HepG2 (cell line): ENCODE data around the gene ADAMTSL4. TPM values are rescaled to one million over a fixed set of nuclear protein-coding genes. Genes with fewer than 3 reads are reported as not detected.

Experiments
- FOSL1 ChIP-seq: sonication (generic); formaldehyde crosslinking; IDR thresholded peaks from 2 replicates; pipeline ENCODE4 v1.9.0; 2021; ENCODE audit warnings: missing genetic modification reagents, borderline replicate concordance
- HCFC1 ChIP-seq: fragments of 150-350 bp; IDR thresholded peaks from 2 replicates; pipeline ENCODE4 v1.6.1; 2014; ENCODE audit warnings: low read depth, low read length
- HMG20B ChIP-seq: conservative IDR thresholded peaks from 2 replicates; pipeline ENCODE4 v1.6.1; 2016; ENCODE audit warnings: missing genetic modification reagents, missing compliant biosample characterization
- HNRNPH1 ChIP-seq: fragments of 200-400 bp; formaldehyde crosslinking; optimal IDR thresholded peaks from 2 replicates; pipeline ENCODE3; 2017; ENCODE audit warnings: mild to moderate bottlenecking, low read depth, low read length
- MED13 ChIP-seq: sonication (generic); formaldehyde crosslinking; IDR thresholded peaks from 2 replicates; pipeline ENCODE4 v1.5.0; 2020; ENCODE audit warnings: missing genetic modification reagents
- NCOA5 ChIP-seq: sonication (generic); formaldehyde crosslinking; IDR thresholded peaks from 2 replicates; pipeline ENCODE4 v1.4.0; 2020; ENCODE audit warnings: missing genetic modification reagents
- RXRA ChIP-seq: sonication (generic); formaldehyde crosslinking; IDR thresholded peaks from 2 replicates; pipeline ENCODE4 v1.5.1; 2020; ENCODE audit warnings: missing genetic modification reagents
- SRSF1 ChIP-seq: fragments of 200-400 bp; formaldehyde crosslinking; optimal IDR thresholded peaks from 2 replicates; pipeline ENCODE3; 2017; ENCODE audit warnings: mild to moderate bottlenecking, low read depth, low read length, moderate library complexity
- ZBTB3 ChIP-seq: sonication (generic); formaldehyde crosslinking; IDR thresholded peaks from 2 replicates; pipeline ENCODE4 v1.4.0; 2020; ENCODE audit warnings: low read depth, mild to moderate bottlenecking, moderate library complexity, missing genetic modification reagents, borderline replicate concordance
- ZKSCAN5 ChIP-seq: sonication (generic); formaldehyde crosslinking; IDR thresholded peaks from 2 replicates; pipeline ENCODE4 v1.5.1; 2020; ENCODE audit warnings: mild to moderate bottlenecking, missing genetic modification reagents
- ZNF160 ChIP-seq: sonication (generic); formaldehyde crosslinking; IDR thresholded peaks from 2 replicates; pipeline ENCODE4 v1.8.0; 2022; ENCODE audit warnings: mild to moderate bottlenecking, inconsistent platforms, missing genetic modification reagents
- ZNF17 ChIP-seq: sonication (generic); formaldehyde crosslinking; IDR thresholded peaks from 2 replicates; pipeline ENCODE4 v1.5.0; 2020; ENCODE audit warnings: mild to moderate bottlenecking, missing genetic modification reagents
- ZNF180 ChIP-seq: sonication (generic); formaldehyde crosslinking; IDR thresholded peaks from 2 replicates; pipeline ENCODE4 v1.4.0; 2020; ENCODE audit warnings: low read depth, missing genetic modification reagents, borderline replicate concordance
- ZNF564 ChIP-seq: sonication (generic); formaldehyde crosslinking; IDR thresholded peaks from 2 replicates; pipeline ENCODE4 v1.8.1; 2023; ENCODE audit warnings: mild to moderate bottlenecking, missing genetic modification reagents
- ZNF577 ChIP-seq: sonication (generic); formaldehyde crosslinking; IDR thresholded peaks from 2 replicates; pipeline ENCODE4 v1.4.0; 2020; ENCODE audit warnings: mild to moderate bottlenecking, low read depth, missing genetic modification reagents, borderline replicate concordance
- polyA plus RNA-seq, 8 experiments: library from polyadenylated mRNA; depleted of rRNA in 3 of 8; stranded (reverse) in 7 of 8; unstranded in 1 of 8; fragments of >200 nt; fragmentation: Illumina TruSeq in 4 of 8; extraction: Trizol in 4 of 8; gene quantifications; 2 replicates each; pipeline versions ENCODE4 v1.2.1 to v1.2.3, GENCODE V29; 2011 to 2016; ENCODE audit warnings: low read depth in 4 of 8, missing spikeins in 1 of 8, mixed read lengths in 1 of 8; ENCODE audit not compliant: insufficient read depth in 1 of 8
- total RNA-seq, 5 experiments: library from RNA; depleted of rRNA; stranded (reverse); fragments of >200 nt; fragmentation: Illumina TruSeq; extraction: Trizol; gene quantifications; 2 replicates each; pipeline ENCODE4 v1.2.3, GENCODE V29; 2016; ENCODE audit warnings: low read depth in 1 of 5
- TF ChIP-seq, protein P1 (sequence below), 2 experiments: sonication (generic) in 1 of 2; formaldehyde crosslinking in 1 of 2; IDR thresholded peaks; 2 replicates each; pipeline versions ENCODE4 v1.6.1 to v1.9.0; 2014 to 2022; ENCODE audit warnings: antibody characterized with exemption in 1 of 2, borderline replicate concordance in 1 of 2, inconsistent platforms in 1 of 2, low read depth in 1 of 2, missing genetic modification reagents in 1 of 2
- TF ChIP-seq, protein P2 (sequence below): sonication (generic); formaldehyde crosslinking; IDR thresholded peaks from 2 replicates; pipeline ENCODE4 v1.4.0; 2020; ENCODE audit warnings: missing genetic modification reagents
- TF ChIP-seq, protein P3 (sequence below): IDR thresholded peaks from 2 replicates; pipeline ENCODE4 v1.6.1; 2016; ENCODE audit warnings: low read depth, borderline replicate concordance
- TF ChIP-seq, protein P4 (sequence below): sonication (generic); formaldehyde crosslinking; IDR thresholded peaks from 2 replicates; pipeline ENCODE4 v1.5.0; 2020; ENCODE audit warnings: mild to moderate bottlenecking, missing genetic modification reagents, moderate library complexity

ADAMTSL4 gene
- total and polyA plus RNA-seq, 2 of the 13 experiments (the other 11 are each of a cell fraction or from before 2014, with no cell fraction given): 3.9 to 16.4 TPM

DNA sequence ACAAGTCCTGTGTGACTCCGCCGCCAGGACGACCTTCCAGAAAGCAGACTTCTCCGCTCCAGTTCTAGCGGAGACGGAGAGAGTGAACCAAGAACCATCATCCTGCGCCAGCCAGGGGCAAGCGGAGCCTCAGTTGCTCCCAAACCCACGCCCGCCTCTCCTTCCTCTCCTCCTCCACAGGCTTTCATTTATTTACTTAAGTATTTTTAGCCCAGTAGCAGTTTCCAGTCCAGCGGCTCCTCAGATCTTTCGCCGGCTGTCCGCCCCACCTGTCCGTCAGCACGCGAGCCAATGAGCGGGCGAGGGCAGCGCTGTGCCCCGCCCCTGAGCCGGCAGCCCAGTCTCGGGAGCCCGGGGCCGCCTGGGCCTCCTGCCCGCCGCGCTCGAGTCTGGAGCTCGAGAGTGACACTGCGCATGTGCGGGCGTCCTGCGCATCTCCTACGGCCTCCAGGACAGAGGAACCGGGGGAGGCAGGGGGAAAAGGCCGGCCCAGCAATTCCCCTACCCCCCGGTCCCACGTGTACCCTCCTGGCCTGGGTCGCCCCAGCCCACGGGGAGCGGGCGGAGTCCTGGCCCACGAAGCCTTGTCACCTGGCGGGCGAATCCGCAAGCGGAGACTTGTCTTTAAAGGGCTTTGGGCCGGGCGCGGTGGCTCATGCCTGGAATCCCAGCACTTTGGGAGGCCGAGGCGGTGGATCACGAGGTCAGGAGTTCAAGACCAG, 33.7 kb upstream of the ADAMTSL4 start, which contains the start of gene FALEC (continued):
- TF ChIP-seq, protein P1, sequence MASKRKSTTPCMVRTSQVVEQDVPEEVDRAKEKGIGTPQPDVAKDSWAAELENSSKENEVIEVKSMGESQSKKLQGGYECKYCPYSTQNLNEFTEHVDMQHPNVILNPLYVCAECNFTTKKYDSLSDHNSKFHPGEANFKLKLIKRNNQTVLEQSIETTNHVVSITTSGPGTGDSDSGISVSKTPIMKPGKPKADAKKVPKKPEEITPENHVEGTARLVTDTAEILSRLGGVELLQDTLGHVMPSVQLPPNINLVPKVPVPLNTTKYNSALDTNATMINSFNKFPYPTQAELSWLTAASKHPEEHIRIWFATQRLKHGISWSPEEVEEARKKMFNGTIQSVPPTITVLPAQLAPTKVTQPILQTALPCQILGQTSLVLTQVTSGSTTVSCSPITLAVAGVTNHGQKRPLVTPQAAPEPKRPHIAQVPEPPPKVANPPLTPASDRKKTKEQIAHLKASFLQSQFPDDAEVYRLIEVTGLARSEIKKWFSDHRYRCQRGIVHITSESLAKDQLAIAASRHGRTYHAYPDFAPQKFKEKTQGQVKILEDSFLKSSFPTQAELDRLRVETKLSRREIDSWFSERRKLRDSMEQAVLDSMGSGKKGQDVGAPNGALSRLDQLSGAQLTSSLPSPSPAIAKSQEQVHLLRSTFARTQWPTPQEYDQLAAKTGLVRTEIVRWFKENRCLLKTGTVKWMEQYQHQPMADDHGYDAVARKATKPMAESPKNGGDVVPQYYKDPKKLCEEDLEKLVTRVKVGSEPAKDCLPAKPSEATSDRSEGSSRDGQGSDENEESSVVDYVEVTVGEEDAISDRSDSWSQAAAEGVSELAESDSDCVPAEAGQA (IDR thresholded peaks at IDR 0.05; ENCODE audit: low read depth): no peak
- TF ChIP-seq, protein P1 (CRISPR knock-in tag; IDR thresholded peaks at IDR 0.05; ENCODE audit: borderline replicate concordance): no peak
- TF ChIP-seq ZNF17 (CRISPR knock-in tag) (no peak), ZNF564 (CRISPR knock-in tag) (peak; percentile 66; the same call in 1 of the 2 replicates), ZBTB3 (CRISPR knock-in tag) (0 out of 2 replicates have a peak, but pooled peaks have one; percentile 8), ZNF160 (no peak), RXRA (CRISPR knock-in tag) (no peak), HNRNPH1 (peak; percentile 52), SRSF1 (peak; percentile 79), HMG20B (CRISPR knock-in tag) (no peak), ZNF577 (0 out of 2 replicates have a peak, but pooled peaks have one; percentile 58), HCFC1 (no peak), FOSL1 (CRISPR knock-in tag) (no peak), ZNF180 (CRISPR knock-in tag) (no peak), ZKSCAN5 (no peak), NCOA5 (no peak), MED13 (no peak; the same call in 1 of the 2 replicates)
- TF ChIP-seq, protein P2, sequence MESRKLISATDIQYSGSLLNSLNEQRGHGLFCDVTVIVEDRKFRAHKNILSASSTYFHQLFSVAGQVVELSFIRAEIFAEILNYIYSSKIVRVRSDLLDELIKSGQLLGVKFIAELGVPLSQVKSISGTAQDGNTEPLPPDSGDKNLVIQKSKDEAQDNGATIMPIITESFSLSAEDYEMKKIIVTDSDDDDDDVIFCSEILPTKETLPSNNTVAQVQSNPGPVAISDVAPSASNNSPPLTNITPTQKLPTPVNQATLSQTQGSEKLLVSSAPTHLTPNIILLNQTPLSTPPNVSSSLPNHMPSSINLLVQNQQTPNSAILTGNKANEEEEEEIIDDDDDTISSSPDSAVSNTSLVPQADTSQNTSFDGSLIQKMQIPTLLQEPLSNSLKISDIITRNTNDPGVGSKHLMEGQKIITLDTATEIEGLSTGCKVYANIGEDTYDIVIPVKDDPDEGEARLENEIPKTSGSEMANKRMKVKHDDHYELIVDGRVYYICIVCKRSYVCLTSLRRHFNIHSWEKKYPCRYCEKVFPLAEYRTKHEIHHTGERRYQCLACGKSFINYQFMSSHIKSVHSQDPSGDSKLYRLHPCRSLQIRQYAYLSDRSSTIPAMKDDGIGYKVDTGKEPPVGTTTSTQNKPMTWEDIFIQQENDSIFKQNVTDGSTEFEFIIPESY (CRISPR knock-in tag): 0 out of 2 replicates have a peak, but pooled peaks have one; percentile 12
- TF ChIP-seq, protein P3, sequence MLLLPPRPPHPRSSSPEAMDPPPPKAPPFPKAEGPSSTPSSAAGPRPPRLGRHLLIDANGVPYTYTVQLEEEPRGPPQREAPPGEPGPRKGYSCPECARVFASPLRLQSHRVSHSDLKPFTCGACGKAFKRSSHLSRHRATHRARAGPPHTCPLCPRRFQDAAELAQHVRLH: 0 out of 2 replicates have a peak, but pooled peaks have one; percentile 14
- TF ChIP-seq, protein P4, sequence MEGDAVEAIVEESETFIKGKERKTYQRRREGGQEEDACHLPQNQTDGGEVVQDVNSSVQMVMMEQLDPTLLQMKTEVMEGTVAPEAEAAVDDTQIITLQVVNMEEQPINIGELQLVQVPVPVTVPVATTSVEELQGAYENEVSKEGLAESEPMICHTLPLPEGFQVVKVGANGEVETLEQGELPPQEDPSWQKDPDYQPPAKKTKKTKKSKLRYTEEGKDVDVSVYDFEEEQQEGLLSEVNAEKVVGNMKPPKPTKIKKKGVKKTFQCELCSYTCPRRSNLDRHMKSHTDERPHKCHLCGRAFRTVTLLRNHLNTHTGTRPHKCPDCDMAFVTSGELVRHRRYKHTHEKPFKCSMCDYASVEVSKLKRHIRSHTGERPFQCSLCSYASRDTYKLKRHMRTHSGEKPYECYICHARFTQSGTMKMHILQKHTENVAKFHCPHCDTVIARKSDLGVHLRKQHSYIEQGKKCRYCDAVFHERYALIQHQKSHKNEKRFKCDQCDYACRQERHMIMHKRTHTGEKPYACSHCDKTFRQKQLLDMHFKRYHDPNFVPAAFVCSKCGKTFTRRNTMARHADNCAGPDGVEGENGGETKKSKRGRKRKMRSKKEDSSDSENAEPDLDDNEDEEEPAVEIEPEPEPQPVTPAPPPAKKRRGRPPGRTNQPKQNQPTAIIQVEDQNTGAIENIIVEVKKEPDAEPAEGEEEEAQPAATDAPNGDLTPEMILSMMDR (CRISPR knock-in tag): no peak; the same call in 1 of the 2 replicates
